GM19240 (cell line): ENCODE data around the gene IP6K3.

Source experiments
- DNase-seq: peaks from one replicate; pipeline ENCODE4 v3.0.0; 2011; ENCODE audit warnings: low spot score; ENCODE audit not compliant: insufficient read length

Gene IP6K3

GRCh38 chr6:33761922-33762629 is 15.4 kb upstream of the IP6K3 start:
- DNase-seq, result no peak

GRCh38 chr6:33761581-33761921 is 14.8 kb upstream of the IP6K3 start:
- DNase-seq, result no peak

- no peak for DNase-seq
Measured at GRCh38 chr6:33759887-33760629, 13.4 kb upstream of the IP6K3 start.

- no peak for DNase-seq
Measured at GRCh38 chr6:33758815-33759216, 12.1 kb upstream of the IP6K3 start.

- DNase-seq, result no peak
Measured at GRCh38 chr6:33757906-33758305, 11.2 kb upstream of the IP6K3 start.

GRCh38 chr6:33757113-33757512 is 10.4 kb upstream of the IP6K3 start:
- DNase-seq, result no peak

GRCh38 chr6:33756211-33756954 is 9.7 kb upstream of the IP6K3 start:
- no peak for DNase-seq

- no peak for DNase-seq
Measured at GRCh38 chr6:33755070-33755869, 8.6 kb upstream of the IP6K3 start.

- DNase-seq, result no peak
Measured at GRCh38 chr6:33754222-33754621, 7.5 kb upstream of the IP6K3 start.

- no peak for DNase-seq
Measured at GRCh38 chr6:33752646-33753015, 5.9 kb upstream of the IP6K3 start.

GRCh38 chr6:33751771-33752645 is 5.3 kb upstream of the IP6K3 start:
- DNase-seq, result peak; percentile 29

- no peak for DNase-seq
Measured at GRCh38 chr6:33750244-33750991, 3.7 kb upstream of the IP6K3 start.

- no peak for DNase-seq
Measured at GRCh38 chr6:33749401-33749800, 2.7 kb upstream of the IP6K3 start.

GRCh38 chr6:33748841-33749240 is 2.1 kb upstream of the IP6K3 start:
- DNase-seq, result no peak

GRCh38 chr6:33747823-33748222 is 1.1 kb upstream of the IP6K3 start:
- no peak for DNase-seq

GRCh38 chr6:33746036-33746600 is 587 bp downstream of the IP6K3 start:
- no peak for DNase-seq

GRCh38 chr6:33745548-33745947 is 1.2 kb downstream of the IP6K3 start:
- DNase-seq, result no peak

GRCh38 chr6:33744895-33745546 is 1.7 kb downstream of the IP6K3 start:
- DNase-seq, result no peak
